K562 (cell line): ENCODE measurements around the gene SLC4A2. TPM values are rescaled to one million over a fixed set of nuclear protein-coding genes. Genes with fewer than 3 reads are reported as not detected.
A peak's percentile ranks its signal among the peaks of the same experiment; 100 is the strongest.

Source experiments
- HNRNPK ChIP-seq: fragments of 200-400 bp; formaldehyde crosslinking; IDR thresholded peaks from one replicate; pipeline ENCODE4 v1.6.1; 2018; ENCODE audit warnings: mild to moderate bottlenecking, low read depth, low read length; ENCODE audit not compliant: poor library complexity, severe bottlenecking
- MED1 ChIP-seq: sonication (generic); formaldehyde crosslinking; IDR thresholded peaks from 2 replicates; pipeline ENCODE4 v1.8.1; 2023; ENCODE audit warnings: missing genetic modification reagents, borderline replicate concordance
- NR2C1 ChIP-seq, 2 experiments: fragments of 450-650 bp; IDR thresholded peaks; 2 replicates each; pipeline ENCODE4 v1.6.1; 2017; ENCODE audit warnings: mild to moderate bottlenecking in 2 of 2, antibody characterized with exemption in 1 of 2, inconsistent platforms in 1 of 2, missing compliant biosample characterization in 1 of 2, missing genetic modification characterization in 1 of 2
- NR2F6 ChIP-seq: fragments of 450-650 bp; formaldehyde crosslinking; IDR thresholded peaks from 2 replicates; pipeline ENCODE4 v1.4.0; 2020; ENCODE audit warnings: mild to moderate bottlenecking
- POLR2G ChIP-seq: fragments of 200-400 bp; formaldehyde crosslinking; IDR thresholded peaks from 2 replicates; pipeline ENCODE4 v1.6.1; 2017; ENCODE audit warnings: low read depth, mild to moderate bottlenecking, antibody characterized with exemption, low read length, moderate library complexity
- ZNF12 ChIP-seq: sonication (generic); formaldehyde crosslinking; IDR thresholded peaks from 2 replicates; pipeline ENCODE4 v1.4.0; 2020; ENCODE audit warnings: mild to moderate bottlenecking, missing genetic modification reagents
- ZNF785 ChIP-seq: fragments of 250-450 bp; sonication (Bioruptor Pico); IDR thresholded peaks from 2 replicates; pipeline ENCODE4 v1.4.0; 2020; ENCODE audit warnings: mild to moderate bottlenecking
- polyA plus RNA-seq, 8 experiments: library from polyadenylated mRNA; depleted of rRNA in 4 of 8; stranded (reverse) in 5 of 8; unstranded in 3 of 8; fragments of >200 nt; fragmentation: Nextera tagmentation in 2 of 8; fragmentation: Illumina TruSeq in 1 of 8; extraction: Ambion mirVana in 2 of 8; extraction: Trizol in 1 of 8; gene quantifications; 2 replicates each; pipeline versions ENCODE4 v1.2.1 to v1.2.3, GENCODE V29; 2011 to 2014; ENCODE audit warnings: inconsistent platforms in 1 of 8, missing spikeins in 1 of 8
- total RNA-seq, 7 experiments: library from RNA; depleted of rRNA in 6 of 7; stranded (reverse); fragments of >200 nt in 6 of 7; fragmentation: Illumina TruSeq in 2 of 7; extraction: Trizol in 2 of 7; gene quantifications; 2 replicates each; pipeline versions ENCODE4 v1.2.1 to v1.2.3, GENCODE V29; 2011 to 2021; ENCODE audit warnings: low replicate concordance in 1 of 7
- TF ChIP-seq, protein P1 (sequence below): fragments of 450-650 bp; IDR thresholded peaks from 2 replicates; pipeline ENCODE4 v1.6.1; 2016
- TF ChIP-seq, protein P2 (sequence below), 2 experiments: fragments of 150-350 bp in 1 of 2; IDR thresholded peaks; 2 replicates each; pipeline ENCODE4 v1.6.1; 2012 to 2016; ENCODE audit warnings: low read depth in 2 of 2, low read length in 2 of 2, mild to moderate bottlenecking in 1 of 2, moderate library complexity in 1 of 2

The SLC4A2 gene
- total and polyA plus RNA-seq, 9 of the 15 experiments (the other 6 are each of a cell fraction or from before 2014, with no cell fraction given), result 11.4 to 375 (median 130) TPM

DNA sequence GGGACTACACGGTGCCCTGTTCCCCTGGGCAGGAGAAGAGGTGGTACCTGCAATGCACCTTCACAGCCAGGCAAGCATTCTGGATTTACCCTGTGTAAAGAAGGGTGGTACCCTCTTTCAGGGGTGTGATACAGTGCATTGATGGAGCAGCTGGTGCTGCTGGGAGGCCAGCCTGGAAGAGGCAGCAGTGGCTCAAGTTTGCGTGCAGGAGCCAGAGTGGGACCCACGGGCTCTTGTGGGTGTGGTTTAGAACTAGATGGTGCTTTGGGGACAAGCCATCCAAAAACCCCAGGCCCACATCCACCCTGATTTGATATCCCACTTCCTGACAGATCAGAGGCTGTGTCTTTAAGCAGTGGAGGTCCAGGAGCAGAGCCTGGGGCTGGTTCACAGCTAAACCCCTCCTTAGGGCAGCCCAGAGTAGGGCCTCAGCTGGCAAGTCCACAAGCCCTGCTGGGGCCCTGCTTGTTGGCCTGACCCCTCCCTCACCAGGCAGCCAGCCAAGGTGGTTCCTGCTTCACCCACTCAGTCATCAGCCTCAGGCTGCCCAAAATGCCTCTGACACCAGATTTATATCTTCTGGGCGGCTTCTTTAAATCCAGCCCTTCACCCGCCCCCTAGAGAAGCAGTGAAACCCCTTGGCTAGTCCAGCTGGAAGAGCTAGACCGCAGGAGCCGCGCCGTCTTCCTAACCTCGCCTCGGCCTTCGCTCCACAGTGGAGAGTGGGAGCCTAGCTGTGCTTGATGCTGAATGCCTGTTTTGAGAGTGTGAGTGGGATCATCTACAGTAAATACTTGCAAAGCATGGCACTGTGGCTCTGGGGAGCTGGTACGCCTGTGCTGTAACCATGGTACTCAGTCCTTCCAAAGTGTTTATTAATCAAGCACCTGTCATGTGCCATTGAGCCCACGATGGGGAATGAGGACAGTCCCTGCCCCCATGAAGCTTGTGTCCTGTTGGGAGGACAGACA is 12.5 kb upstream of the SLC4A2 start (continued):
- TF ChIP-seq NR2F6, result 0 out of 2 replicates have a peak, but pooled peaks have one; percentile 22
- peak; percentile 50; the same call in 1 of the 2 replicates for TF ChIP-seq ZNF12 (CRISPR knock-in tag)
- TF ChIP-seq, protein P1, sequence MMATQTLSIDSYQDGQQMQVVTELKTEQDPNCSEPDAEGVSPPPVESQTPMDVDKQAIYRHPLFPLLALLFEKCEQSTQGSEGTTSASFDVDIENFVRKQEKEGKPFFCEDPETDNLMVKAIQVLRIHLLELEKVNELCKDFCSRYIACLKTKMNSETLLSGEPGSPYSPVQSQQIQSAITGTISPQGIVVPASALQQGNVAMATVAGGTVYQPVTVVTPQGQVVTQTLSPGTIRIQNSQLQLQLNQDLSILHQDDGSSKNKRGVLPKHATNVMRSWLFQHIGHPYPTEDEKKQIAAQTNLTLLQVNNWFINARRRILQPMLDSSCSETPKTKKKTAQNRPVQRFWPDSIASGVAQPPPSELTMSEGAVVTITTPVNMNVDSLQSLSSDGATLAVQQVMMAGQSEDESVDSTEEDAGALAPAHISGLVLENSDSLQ, result no peak
- no peak for TF ChIP-seq ZNF785 (CRISPR knock-in tag)
- TF ChIP-seq MED1, result no peak
- TF ChIP-seq POLR2G, result peak; percentile 32; the same call in 1 of the 2 replicates
- TF ChIP-seq NR2C1 (IDR thresholded peaks at IDR 0.05), result no peak
- no peak for TF ChIP-seq NR2C1 (tag; IDR thresholded peaks at IDR 0.05)
- TF ChIP-seq, protein P2, sequence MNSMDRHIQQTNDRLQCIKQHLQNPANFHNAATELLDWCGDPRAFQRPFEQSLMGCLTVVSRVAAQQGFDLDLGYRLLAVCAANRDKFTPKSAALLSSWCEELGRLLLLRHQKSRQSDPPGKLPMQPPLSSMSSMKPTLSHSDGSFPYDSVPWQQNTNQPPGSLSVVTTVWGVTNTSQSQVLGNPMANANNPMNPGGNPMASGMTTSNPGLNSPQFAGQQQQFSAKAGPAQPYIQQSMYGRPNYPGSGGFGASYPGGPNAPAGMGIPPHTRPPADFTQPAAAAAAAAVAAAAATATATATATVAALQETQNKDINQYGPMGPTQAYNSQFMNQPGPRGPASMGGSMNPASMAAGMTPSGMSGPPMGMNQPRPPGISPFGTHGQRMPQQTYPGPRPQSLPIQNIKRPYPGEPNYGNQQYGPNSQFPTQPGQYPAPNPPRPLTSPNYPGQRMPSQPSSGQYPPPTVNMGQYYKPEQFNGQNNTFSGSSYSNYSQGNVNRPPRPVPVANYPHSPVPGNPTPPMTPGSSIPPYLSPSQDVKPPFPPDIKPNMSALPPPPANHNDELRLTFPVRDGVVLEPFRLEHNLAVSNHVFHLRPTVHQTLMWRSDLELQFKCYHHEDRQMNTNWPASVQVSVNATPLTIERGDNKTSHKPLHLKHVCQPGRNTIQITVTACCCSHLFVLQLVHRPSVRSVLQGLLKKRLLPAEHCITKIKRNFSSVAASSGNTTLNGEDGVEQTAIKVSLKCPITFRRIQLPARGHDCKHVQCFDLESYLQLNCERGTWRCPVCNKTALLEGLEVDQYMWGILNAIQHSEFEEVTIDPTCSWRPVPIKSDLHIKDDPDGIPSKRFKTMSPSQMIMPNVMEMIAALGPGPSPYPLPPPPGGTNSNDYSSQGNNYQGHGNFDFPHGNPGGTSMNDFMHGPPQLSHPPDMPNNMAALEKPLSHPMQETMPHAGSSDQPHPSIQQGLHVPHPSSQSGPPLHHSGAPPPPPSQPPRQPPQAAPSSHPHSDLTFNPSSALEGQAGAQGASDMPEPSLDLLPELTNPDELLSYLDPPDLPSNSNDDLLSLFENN (IDR thresholded peaks at IDR 0.05; ENCODE audit: low read depth in 2 of 2, low read length in 2 of 2), result no peak
- no peak for TF ChIP-seq HNRNPK
